HG02759 (cell line): Measurements from ENCODE around the gene NUAK1.
"Not testable (repeated sequence)": the region's sequence is repeated elsewhere in the genome, so short reads cannot be mapped to it uniquely, and the experiment has no call there.

ENCODE experiments used
- ATAC-seq: cut with Tn5 transposase; IDR thresholded peaks from one replicate; pipeline ENCODE4 v1.9.1; 2021; ENCODE audit warnings: mild to moderate bottlenecking, moderate library complexity; ENCODE audit not compliant: unreplicated experiment

The NUAK1 gene

GRCh38 chr12:106037524-106038298 lies 101.0 kb downstream of the NUAK1 start:
- ATAC-seq, result no peak

DNA sequence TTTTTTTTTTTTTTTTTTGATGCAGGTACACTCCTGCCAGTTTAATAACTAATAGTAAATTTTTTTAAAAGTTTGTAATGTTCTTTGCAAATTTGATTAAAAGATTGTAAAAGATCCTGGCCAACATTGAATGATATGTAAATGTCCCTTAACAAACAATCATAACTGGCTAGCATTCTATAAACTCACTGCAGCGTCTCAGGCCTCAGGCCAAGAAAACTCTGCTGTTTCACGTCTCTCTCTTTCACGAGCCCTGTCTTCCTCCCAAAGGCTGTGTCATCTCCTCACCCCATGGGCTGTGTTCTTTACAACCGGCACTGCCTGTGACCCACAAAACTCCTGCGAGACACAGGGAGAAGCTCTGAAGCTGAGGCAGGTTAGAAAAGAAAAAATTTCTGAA lies 103.3 kb downstream of the NUAK1 start:
- ATAC-seq, result no peak

DNA sequence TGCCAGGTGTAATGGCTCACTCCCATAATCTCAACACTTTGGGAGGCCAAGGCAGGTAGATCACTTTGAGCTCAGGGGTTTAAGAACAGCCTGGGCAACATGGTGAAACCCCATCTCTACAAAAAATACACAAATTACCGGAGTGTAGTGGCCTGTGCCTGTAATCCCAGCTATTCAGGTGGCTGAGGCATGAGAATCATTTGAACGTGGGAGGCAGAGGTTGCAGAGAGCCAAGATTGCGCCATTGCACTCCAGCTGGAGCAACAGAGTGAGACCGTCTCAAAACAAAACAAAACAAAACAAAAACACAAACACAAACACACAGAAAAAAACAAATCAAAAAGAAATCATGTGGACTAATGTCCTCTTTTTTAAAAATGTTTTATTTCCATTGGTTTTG lies 104.4 kb downstream of the NUAK1 start:
- ATAC-seq, result no peak

- no peak for ATAC-seq
These were observed 105.5 kb downstream of the NUAK1 start for GRCh38 chr12:106033161-106033675.

GRCh38 chr12:106032623-106032925 lies 106.2 kb downstream of the NUAK1 start:
- no peak for ATAC-seq

GRCh38 chr12:106031761-106032622 lies 106.8 kb downstream of the NUAK1 start:
- no peak for ATAC-seq

GRCh38 chr12:106030210-106031071 lies 108.3 kb downstream of the NUAK1 start:
- no peak for ATAC-seq

- no peak for ATAC-seq
These were observed 109.2 kb downstream of the NUAK1 start for GRCh38 chr12:106029532-106029931.

DNA sequence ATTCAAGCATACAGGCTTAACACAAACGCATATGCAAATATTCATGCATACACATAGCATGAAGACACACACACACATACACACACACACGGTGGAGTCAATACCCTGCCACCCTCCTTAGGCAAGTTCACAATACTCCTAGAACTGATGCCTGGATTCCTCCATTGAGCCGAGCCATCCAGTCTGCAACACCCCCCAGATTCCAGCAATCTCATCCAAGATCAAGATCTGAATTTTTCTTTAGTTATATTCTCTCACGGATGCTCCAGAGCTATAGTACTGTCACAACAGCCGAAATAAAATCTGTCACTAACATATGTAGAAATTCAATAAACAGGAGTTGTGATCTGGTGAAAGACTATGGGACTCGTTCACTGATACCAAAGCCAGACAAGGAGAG lies 110.8 kb downstream of the NUAK1 start:
- ATAC-seq, result no peak

DNA sequence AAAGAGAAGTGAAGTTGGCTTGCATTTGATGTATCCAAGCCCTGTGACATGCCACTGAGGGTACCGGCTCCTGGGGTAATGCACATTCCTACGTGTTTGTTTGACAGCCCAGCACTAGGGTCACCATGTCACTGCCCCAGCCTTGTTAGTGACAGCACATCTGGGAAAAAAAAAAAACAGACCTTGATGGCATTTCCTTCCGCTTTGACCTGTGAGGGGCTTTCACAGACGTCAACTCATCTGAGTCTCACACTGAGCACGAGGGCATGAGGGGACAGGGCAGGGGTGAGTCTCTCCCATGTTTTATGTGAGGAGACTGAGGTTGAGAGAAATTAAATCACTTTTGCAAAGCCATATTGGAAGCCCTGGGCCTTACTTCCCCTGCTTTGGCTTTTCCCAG lies 111.5 kb downstream of the NUAK1 start:
- ATAC-seq, result no peak

GRCh38 chr12:106025129-106025528 lies 113.6 kb downstream of the NUAK1 start:
- ATAC-seq, result no peak

GRCh38 chr12:106023039-106023438 lies 115.7 kb downstream of the NUAK1 start:
- no peak for ATAC-seq

DNA sequence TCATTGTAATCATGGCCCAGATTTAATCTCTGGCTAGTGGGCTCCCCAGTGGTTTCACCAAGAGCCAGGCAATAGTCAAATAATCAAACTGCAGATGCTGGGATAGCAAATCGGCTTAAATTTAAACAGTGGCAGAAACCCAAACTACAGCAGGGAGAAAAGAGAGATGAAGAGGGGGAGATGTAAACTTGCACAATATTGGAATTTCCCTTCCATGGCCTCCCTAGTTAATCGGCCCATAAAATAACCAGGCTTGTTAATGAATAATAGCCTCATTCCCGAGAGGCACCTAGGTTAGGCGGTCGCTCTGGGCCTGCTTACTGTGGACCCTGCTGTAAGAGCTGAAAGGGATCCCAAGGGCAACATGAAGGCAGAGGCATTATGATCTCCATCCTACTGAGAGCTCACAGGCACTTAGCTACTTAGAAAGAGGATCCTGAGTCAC lies 116.2 kb downstream of the NUAK1 start:
- no peak for ATAC-seq

- no peak for ATAC-seq
These were observed 117.2 kb downstream of the NUAK1 start for GRCh38 chr12:106021516-106021915.

DNA sequence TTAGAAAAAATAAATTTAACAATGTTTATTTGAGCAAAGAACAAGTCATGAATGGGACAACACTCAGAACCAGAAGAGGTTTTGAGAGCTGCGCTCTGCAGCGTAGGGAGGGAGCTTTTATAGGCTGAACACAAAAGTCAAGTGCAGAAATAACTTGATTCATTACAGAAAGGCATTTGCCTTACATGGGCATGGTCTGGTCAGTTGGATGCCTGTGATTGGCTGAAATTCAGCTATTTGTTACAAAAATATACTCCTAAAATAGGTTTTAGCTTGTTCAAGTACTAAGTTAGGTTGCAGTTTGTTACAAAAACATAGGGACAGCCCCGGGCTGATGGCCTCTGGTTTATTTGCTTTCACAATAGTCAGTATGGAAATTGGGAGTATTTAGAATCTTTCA lies 118.0 kb downstream of the NUAK1 start:
- no peak for ATAC-seq

- no peak for ATAC-seq
These were observed 119.6 kb downstream of the NUAK1 start for GRCh38 chr12:106019144-106019543.

DNA sequence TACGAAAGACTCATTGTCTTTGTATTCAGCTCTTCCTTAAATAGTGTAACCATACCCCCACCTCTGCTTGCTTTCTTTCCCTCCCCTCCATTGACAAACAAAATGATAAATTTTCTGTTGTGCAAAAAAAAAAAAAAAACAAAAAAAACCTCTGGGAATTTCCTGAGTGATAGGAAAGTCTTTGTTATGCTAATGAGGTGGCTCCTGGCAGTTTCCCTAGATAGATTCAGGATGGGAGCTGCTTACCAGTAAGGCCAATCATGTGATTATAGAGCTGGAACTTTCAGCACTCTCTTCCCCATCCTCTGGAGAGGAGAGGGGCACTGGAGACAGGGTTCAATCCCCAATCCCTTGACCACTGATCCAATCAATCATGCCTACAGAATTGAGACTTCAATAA lies 120.5 kb downstream of the NUAK1 start:
- ATAC-seq, result no peak

DNA sequence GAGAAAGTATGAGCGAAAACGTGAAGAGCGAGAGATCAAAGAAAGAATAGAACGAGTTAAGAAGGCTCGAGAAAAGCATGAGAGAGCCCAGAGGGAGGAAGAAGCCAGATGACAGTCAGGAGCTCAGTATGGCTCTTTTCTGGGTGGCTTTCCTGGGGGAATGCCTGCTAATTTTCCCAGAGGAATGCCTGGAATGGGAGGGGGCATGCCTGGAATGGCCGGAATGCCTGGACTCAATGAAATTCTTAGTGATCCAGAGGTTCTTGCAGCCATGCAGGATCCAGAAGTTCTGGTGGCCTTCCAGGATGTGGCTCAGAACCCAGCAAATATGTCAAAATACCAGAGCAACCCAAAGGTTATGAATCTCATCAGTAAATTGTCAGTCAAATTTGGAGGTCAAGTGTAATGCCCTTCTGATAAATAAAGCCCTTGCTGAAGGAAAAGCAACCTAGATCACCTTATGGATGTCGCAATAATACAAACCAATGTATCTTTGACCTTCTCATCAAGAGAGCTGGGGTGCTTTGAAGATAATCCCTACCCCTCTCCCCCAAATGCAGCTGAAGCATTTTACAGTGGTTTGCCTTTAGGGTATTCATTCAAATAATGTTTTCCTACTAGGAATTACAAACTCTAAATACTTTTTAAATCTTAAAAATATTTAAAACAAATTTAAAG lies 122.0 kb downstream of the NUAK1 start:
- not testable (repeated sequence) for ATAC-seq

DNA sequence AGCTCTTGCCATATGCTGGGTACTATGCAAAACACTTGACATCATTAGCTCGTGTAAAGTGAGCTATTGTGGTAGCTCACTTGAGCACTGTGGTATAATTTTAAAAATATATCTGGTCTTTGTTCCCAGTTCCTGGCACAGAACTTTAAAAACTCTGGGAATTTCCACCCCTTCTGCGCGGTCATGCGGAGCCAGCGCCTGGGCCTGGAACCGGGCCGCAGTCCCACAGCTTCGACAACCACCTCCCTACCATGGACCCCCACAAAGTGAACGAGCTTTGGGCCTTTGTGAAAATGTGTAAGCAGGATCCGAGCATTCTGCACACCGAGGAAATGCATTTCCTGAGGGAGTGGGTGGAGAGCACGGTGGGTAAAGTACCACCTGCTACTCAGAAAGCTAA lies 123.1 kb downstream of the NUAK1 start:
- ATAC-seq, result no peak

GRCh38 chr12:106013941-106014340 lies 124.8 kb downstream of the NUAK1 start:
- no peak for ATAC-seq
